HPDE6-E6E7 (cell line): Measurements from ENCODE around the gene NT5DC2.

Experiments used
- DNase-seq: peaks from one replicate; pipeline ENCODE4 v3.0.0; 2011; ENCODE audit warnings: missing footprints; ENCODE audit errors: extremely low spot score

NT5DC2 gene

DNA sequence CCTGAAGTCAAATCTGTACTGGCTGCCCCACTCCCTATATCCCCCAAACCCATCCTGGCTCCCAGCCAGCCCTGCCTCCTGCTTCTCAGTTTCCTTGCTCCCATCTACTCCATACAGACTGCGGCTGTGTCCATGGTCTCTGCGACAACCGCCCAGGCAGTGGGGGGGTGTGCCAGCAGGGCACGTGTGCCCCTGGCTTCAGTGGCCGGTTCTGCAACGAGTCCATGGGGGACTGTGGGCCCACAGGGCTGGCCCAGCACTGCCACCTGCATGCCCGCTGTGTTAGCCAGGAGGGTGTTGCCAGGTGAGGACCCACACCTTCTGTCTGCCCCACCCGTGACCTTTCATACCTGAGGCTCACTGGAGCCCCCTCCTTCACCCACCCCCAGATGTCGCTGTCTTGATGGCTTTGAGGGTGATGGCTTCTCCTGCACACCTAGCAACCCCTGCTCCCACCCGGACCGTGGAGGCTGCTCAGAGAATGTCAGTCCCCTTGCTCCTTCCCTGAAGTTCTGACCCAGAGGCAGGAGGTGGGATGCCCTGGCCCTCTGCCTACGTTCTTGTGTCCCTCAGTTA, 23.8 kb downstream of the NT5DC2 start:
- no peak for DNase-seq

DNA sequence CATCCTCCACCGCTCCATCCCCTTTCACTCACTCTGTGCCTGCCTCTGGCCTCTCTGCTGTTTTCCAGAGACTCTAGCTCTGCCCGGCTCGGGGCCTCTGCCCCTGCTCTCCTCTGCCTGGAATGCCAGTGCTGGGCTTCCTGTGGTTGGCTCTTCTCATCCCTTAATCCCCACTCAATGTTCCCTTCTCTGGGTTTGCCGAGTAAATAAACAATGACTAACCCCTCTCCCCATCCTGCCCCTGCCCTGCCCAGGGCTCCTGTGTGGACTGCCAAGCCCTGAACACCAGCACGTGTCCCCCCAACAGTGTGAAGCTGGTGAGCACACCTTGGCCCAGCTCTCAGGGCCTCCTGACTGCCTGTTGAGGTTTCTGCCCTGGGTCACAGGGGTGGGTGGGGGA, 26.3 kb downstream of the NT5DC2 start:
- DNase-seq = peak; percentile 19

DNA sequence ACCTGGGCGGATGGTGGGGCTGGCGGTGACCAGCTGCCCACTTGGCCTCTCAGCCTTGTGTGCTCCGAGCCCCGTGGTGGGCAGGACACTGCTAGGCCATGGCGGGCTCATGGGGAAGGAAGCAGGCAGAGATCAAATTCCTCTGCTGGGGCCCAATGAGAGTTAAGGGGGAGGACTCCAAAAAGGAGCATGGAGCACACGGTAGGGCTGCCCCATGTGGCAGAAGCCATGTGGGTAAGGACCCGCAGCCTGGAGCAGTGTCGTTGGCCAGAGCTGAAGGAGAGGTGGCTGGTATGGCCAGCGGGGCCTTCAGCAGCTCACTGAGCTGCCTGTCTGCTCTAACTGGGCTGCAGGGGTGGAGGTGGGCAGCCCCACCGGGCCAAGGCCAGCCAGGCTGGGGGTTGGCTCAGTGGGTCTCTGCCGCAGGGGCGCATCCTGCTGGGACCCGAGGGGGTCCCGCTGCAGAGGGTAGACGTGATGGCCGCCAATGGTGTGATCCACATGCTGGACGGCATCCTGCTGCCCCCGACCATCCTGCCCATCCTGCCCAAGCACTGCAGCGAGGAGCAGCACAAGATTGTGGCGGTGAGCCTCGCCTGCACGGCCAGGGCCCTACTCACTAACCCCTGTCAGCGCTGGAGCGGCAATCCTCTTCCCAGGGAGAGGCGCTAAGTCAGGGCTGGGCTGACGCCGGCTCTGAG, 27.2 kb downstream of the NT5DC2 start:
- DNase-seq = no peak

DNA sequence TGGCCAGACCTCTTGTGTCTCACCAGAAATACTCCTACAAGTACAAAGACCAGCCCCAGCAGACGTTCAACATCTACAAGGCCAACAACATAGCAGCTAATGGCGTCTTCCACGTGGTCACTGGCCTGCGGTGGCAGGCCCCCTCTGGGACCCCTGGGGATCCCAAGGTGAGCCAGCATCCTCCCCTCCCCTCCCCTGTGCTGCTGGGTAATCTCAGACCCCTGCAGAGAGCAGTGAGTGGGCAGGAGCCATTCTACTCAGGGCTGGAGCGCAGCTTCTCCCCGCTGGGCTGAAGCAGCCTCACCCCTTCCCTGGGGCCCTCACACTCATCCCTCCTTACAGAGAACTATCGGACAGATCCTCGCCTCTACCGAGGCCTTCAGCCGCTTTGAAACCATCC, 28.7 kb downstream of the NT5DC2 start:
- no peak for DNase-seq

DNA sequence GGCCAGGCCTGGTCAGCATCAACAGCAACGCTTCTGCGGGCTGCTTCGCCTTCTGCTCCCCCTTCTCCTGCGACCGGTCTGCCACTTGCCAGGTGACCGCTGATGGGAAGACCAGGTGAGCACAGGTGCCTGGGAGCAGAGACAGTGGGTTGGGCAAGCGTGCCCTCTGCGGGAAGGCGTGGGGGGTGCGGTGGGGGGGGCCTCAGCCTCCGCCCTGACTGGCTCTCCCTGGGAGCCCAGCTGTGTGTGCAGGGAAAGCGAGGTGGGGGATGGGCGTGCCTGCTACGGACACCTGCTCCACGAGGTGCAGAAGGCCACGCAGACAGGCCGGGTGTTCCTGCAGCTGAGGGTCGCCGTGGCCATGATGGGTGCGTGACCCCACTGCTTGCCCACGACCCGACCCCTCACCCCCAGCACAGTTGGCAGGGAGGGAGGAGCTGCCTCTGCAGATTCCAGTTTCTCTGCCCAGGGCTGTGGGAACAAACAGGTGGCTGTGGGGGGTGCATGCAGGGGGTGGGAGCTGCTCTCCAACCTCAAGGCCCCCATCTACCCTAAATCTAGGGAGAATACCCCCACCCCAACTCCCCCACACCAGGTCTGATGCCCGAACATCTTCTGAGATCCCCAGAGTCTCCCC, 29.8 kb downstream of the NT5DC2 start:
- no peak for DNase-seq

DNA sequence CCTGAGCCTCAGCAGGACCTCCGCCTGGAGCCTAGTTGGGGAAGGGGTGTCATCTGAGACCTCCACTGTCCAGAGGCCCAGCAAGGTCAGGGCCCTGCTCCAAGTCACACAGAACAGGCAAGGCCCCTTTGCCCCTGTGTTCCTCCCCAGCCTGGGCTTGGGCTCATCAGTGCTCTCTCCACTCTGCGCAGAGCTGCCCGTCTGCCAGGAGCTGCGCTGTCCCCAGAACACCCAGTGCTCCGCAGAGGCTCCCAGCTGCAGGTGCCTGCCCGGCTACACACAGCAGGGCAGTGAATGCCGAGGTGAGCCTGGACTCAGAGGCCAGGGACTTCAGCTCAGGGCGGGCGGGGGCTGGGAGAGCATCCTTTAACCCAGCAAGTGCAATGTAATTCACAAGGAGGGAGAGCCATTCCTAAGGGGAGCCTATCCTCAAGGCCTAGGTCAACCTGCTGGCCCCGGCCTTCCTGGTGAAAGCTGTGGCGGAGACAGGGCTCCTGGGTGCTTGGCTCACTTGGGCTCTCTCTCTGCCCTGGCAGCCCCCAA, 30.8 kb downstream of the NT5DC2 start:
- DNase-seq = no peak

DNA sequence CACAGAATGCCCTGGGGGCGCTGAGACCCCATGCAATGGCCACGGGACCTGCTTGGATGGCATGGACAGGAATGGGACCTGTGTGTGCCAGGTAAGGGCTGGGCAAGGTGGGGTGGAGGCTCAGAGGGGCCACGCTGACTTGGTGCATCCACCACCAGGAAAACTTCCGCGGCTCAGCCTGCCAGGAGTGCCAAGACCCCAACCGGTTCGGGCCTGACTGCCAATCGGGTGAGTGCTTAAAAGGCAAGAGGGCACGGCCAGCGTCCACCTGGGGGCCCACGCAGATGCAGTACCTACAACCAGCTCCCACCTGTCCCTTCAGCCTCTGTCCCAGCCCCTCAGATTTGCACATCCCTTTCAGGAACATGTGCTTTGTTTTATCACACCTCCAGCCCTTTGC, 31.7 kb downstream of the NT5DC2 start:
- DNase-seq = no peak

DNA sequence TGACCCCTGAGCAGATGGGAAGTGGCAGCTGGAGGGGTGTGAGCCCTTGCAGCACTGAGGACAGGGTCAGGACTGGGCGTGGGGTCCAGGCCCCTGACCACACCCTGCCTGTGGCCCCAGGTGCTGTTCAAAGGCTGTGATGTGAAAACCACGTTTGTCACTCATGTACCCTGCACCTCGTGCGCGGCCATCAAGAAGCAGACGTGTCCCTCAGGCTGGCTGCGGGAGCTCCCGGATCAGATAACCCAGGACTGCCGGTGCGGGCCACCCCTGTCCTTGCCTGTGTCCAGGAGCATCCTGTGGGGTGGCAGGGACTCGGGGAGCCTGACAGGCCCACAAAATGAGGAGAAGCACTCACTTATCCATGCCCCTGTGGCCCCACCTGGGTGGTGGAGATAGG, 32.6 kb downstream of the NT5DC2 start:
- DNase-seq = no peak

DNA sequence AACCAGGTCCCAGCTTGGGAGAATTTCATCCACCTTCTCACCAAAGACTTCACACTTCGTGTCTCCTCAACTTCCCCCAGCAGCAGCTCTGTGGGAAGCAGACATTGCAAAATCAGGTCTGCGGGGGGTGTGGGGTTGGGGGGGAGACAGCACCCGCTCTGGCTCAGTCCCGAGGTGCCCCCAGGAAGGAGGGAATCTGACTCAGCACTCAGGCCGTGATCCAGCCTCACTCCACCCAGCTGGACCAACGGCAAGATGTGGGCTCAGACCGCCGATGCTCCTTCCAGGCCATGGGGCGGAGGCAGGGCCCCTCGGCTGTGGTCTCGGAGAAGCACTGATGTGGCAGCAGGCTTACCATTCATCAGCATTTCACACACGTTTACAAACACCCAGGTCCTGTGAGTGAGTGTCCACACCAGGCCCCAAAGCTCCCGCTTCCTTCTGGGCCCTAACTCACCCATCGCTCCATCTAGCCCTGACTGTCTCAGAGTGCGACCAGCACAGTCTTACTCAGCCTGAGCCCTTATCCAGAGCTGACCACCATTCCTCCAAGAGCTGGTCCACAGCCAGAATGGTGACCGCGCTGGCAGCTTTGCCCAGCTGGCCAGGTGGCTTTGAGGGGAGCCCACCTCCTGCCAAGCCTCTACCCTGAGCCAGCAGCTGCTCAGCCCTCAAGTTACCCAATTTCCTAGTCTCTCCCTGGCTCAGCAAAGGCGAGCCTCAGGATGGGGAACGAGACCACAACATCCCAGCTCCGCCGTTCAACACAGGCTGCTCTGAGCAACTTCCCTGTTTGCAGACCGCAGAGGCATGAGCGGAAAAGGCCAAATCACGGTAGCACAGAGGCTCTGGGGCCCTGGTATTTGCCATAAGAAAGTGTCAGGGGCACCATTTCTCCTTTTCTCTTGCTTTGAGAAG, 35.3 kb downstream of the NT5DC2 start:
- no peak for DNase-seq

DNA sequence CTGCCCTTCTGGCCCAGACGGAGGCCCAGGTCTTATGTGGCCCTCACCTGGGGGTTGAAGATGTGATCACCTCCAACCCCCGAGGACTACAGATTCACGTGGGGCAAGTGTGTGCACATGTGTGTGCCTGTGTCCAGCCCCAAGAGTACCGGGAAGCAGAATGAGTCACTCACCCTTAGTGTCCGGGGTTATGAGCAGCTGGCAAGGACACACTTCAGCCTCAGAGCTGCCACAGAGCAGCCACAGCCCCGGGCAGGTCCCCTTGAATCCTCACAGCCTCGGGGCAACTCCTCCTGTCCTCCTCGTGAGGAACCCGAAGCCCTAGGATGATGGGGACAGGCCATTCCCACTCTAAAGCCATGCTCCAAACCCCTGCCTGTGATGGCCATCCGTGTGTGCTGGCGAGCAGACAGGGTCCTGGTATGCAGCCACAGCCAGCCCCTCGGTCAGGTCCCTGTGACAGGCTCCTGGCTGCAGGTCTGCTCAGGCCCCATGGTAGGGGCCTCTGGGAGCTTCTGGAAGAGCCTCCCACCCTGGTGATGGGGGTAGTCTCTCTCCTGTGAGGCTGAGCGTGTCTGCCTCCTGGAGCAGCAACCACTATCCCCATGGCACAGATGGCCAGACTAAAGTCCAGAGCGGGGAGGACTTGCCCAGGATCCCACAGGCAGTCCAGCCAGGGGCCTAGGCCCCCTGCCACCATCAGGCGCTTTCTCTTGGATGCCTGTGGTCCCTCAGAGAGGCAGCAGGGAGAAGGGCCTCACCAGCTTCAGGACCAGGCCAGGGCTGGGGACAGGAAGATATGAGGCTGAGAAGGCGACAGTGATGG, 37.7 kb downstream of the NT5DC2 start:
- DNase-seq = no peak

DNA sequence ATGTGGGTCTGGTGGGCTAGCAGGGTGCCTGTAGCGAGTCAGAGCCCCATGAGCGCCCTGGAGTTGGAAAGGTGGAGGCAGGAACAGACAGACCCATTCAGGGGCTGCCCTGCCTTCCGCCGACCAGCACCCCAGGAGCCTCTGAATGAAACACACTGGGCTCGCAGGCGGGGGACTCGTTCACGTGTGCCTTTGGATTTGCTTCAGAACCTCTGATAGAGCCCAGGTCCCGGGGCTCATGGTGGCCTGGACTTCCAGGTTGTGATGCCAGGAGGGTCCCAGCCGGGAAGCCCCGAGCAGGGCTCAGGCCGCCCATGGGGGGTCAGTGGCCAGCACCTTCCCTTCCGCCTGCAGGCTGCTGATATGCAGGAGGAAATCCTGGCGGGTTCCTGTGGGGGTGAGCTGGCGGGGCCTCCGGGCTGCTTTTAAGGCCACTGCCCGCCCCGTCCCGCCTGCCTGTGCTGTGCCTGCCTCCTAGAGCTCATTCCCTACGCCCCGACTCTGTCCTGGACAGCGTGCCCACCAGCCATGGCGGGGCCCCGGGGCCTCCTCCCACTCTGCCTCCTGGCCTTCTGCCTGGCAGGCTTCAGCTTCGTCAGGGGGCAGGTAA, 38.7 kb downstream of the NT5DC2 start, which contains the start of gene STAB1:
Gene STAB1 (plus strand): TSS at position 453 of the 610 bp plus-strand sequence. CDS start 76 bp downstream, at position 529.
- DNase-seq = no peak

DNA sequence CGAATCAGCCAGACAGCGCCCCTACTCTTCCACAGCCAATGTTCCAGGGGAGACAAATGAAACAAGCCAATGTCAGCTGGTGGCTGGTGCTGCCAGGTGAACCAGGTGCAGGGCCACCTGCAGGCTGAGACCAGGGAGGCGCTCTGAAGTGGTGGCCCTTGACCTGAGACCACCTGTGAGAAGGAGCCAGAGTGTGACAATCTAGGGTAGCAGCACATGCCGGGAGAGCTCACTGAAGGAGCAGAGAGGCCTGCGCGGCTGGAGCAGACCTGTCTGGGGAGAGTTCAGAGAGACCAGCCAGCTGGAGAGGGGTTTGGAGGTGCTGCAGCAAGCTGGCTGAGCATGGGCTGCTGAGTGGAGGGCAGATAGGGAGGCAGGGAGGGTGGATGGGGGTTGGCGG, 39.2 kb downstream of the NT5DC2 start:
- DNase-seq = no peak

DNA sequence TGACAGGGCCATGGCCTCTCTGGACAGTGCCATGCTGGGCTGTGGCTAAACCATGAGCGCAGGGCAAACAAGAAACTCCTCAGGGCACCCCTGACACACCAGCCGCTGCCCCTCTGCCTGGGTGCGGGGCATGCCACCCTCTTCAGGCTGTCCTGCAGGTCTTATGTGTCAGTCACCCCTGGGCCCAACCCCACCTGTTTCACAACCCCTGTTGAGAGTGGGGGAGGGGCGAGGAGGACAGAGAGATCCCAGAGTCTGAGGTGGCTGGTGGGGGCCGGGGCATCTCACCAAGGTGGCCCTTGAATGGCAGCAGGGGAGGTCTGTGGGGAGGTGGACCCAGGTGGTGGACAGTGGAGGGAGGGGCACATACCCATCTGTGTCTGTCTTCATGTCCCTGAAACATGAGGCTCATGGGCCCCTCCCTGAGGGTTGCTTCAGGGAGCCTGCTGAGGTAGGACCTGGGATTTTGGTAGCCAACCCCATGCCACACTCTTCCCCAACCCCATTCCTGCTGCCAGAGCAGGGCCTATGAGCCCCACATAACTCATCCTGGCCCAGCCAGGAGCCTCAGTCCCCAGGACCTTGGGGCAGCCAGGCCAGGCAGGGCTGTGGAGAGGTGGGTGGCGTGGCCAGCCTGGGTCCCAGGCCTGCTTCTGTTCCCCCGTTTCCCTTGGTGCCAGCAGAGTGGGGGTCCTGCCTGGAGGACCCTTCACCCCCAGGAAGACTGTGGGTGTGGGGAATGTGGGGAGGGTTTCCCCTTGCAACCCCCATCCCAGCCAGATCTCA, 40.2 kb downstream of the NT5DC2 start:
- no peak for DNase-seq

DNA sequence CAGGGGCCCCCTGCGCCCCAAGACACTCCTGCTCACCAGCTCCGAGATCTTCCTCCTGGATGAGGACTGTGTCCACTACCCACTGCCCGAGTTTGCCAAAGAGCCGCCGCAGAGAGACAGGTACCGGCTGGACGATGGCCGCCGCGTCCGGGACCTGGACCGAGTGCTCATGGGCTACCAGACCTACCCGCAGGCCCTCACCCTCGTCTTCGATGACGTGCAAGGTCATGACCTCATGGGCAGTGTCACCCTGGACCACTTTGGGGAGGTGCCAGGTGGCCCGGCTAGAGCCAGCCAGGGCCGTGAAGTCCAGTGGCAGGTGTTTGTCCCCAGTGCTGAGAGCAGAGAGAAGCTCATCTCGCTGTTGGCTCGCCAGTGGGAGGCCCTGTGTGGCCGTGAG, 41.6 kb downstream of the NT5DC2 start:
- no peak for DNase-seq

DNA sequence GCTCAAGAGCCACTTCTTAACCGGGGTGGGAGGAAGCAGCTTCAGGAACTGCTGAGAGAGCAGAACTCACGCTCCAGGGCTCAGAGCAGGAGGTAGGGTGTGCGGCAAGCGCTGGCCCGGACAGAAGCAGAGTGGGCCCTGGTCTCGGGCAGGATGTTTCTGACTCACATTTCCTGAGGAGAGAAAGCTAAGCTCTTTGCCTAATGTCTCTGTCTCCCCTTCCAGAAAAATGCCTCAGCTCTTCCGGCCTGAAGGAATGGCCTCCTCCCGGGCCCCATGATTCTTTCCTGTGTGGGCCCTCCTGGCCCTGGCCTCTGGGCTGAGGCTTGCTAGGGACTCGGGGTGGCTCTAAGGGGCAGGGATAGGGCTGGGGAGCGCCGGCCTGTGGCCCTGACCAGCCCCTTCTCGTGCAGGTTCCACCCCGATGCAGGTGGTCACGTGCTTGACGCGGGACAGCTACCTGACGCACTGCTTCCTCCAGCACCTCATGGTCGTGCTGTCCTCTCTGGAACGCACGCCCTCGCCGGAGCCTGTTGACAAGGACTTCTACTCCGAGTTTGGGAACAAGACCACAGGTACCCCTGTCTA, 42.6 kb downstream of the NT5DC2 start:
- no peak for DNase-seq

DNA sequence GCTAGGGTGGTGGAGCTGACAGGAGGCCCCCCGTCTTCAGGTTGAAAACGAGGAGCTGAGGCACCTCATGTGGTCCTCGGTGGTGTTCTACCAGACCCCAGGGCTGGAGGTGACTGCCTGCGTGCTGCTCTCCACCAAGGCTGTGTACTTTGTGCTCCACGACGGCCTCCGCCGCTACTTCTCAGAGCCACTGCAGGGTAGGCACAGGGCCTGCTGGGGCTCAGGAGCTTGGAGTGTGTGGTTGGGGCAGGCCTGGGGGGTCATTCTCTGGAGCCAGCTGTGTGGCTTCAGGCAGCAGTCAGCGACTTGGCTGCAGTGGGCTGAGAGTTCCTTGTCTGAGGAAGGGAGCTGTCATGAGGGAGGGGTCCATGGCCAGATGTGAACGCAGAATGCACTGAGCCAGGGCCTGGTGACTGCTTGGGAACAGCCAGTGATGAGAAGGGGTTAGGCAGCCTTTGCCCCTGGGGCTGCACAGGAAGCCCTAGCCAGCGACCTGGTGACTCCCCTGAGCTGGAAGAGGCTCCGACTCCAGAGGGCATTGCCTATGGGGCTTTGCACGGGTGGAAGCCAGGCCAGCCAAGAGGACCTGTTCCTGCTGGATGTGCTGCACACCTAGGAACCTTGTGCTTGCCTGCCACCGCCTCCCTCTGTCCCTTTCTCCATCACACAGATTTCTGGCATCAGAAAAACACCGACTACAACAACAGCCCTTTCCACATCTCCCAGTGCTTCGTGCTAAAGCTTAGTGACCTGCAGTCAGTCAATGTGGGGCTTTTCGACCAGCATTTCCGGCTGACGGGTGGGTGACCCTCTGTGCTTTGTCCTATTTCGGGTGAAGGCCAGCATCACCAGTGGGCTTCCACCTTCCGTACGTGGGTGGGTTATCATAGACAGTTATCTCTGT, 43.4 kb downstream of the NT5DC2 start:
- DNase-seq = no peak

DNA sequence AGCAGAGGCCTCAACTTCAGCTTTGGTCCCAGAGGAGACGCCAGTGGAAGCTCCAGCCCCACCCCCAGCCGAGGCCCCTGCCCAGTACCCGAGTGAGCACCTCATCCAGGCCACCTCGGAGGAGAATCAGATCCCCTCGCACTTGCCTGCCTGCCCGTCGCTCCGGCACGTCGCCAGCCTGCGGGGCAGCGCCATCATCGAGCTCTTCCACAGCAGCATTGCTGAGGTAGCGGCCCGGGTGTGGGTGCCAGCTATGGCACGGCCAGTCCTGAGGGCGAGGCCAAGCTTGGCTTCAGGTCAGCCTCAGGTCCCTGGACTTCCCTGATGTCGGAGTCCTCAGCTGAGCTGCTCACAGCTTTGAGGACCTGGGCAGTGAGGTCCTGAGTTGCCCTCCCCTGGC, 44.2 kb downstream of the NT5DC2 start:
- DNase-seq = no peak

DNA sequence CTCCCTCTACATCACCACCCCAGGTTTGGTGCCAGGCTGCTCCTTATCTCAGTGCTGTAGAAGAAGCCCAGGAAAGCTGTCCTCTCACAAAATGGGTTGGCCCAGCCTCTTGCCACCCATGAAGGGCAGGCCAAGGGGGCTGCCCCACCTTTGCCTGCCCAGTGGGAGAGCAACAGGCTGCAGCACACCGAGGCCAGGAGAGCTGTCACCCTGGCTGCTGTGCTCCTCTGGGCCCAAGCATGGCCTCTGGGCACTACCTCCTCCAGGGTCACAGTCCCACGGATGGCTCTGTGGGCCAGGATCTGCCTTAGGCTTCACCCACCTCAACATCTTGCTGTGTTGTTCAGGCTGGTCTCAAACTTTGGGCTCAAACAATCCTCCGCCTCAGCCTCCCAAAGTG, 44.9 kb downstream of the NT5DC2 start:
- no peak for DNase-seq
